H1 (cell line): ENCODE measurements around the gene DCX.
"Not testable (repeated sequence)": the region's sequence is repeated elsewhere in the genome, so short reads cannot be mapped to it uniquely, and the experiment has no call there.

ENCODE experiments used
- CTCF ChIP-seq, 3 experiments: IDR thresholded peaks; 1 replicate in 2 of 3; 2 replicates in 1 of 3; pipeline versions ENCODE4 v1.5.1 to v1.6.1; 2011; ENCODE audit warnings: low read length in 3 of 3, mild to moderate bottlenecking in 3 of 3, inconsistent platforms in 2 of 3, low read depth in 1 of 3, moderate library complexity in 1 of 3; ENCODE audit not compliant: insufficient read depth in 1 of 3; ENCODE audit errors: control extremely low read depth in 1 of 3
- EZH2 ChIP-seq: fragments of 200-600 bp; sonication (generic); IDR thresholded peaks from 2 replicates; pipeline ENCODE4 v1.7.1; 2012; ENCODE audit warnings: low read depth, mild to moderate bottlenecking, moderate library complexity, low read length, inconsistent platforms; ENCODE audit not compliant: severe bottlenecking
- POLR2A ChIP-seq, 2 experiments: IDR thresholded peaks; 1 replicate in 1 of 2; 2 replicates in 1 of 2; pipeline ENCODE4 v1.6.1; 2011; ENCODE audit warnings: low read depth in 2 of 2, low read length in 2 of 2, mild to moderate bottlenecking in 2 of 2; ENCODE audit errors: control extremely low read depth in 1 of 2
- RNF2 ChIP-seq: fragments of 200-900, 300-1000 bp; sonication (generic); IDR thresholded peaks from 2 replicates; pipeline ENCODE4 v1.7.1; 2016; ENCODE audit warnings: borderline replicate concordance, low read depth, mild to moderate bottlenecking, antibody characterized with exemption, low read length; ENCODE audit not compliant: poor library complexity, severe bottlenecking; ENCODE audit errors: missing control alignments
- SIRT6 ChIP-seq: IDR thresholded peaks from one replicate; pipeline ENCODE4 v1.7.1; 2012; ENCODE audit warnings: low read length, inconsistent platforms
- SIX5 ChIP-seq: IDR thresholded peaks from 2 replicates; pipeline ENCODE4 v1.6.1; 2011; ENCODE audit warnings: mild to moderate bottlenecking, low read depth, low read length

GRCh38 chrX:111346150-111346549 lies 65.8 kb downstream of the DCX start:
- not testable (repeated sequence) for TF ChIP-seq EZH2; SIX5; CTCF (IDR thresholded peaks at IDR 0.05; ENCODE audit: control extremely low read depth in 1 of 3, insufficient read depth in 1 of 3, low read depth in 1 of 3, low read length in 3 of 3); SIRT6; RNF2; POLR2A (IDR thresholded peaks at IDR 0.05; ENCODE audit: control extremely low read depth in 1 of 2, low read depth in 2 of 2, low read length in 2 of 2)
